ENCODE data around the gene NR2F2.

Gene NR2F2

DNA sequence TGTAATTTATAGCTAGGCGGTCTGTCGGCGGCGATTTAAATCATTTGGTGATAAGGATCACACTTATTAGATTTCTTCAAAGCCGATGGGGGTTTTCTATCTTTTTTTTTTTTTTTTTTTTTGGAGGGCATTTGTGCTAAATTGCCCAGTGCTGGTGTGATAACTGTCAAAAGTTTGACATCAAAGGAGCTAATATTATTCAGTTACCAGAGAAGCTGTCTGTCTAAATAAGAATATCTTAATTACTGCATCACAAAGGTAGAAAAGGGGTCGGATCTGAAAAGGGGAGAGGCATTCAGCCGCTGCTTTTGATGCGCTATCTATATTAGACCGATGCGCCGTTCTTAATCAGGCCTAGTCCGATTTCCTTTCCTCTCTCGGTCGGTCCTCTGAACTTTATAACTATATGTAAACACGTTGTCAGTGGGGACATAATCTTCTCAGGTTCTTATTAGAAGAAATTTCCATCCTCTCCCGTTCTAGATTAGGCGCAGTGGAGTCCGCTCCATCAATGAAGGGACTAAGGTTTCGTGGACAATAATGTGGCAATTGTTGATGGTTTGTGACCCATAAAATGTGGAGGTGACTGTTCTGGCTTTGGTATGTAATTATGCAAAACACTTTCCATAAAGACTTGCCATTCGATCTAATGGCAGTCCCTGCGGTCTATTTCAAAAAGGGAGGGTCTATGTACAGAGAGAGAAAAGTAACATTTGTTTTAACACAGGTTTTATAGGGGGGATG lies 31.7 kb downstream of the NR2F2 start:
- TF ChIP-seq, protein P1, sequence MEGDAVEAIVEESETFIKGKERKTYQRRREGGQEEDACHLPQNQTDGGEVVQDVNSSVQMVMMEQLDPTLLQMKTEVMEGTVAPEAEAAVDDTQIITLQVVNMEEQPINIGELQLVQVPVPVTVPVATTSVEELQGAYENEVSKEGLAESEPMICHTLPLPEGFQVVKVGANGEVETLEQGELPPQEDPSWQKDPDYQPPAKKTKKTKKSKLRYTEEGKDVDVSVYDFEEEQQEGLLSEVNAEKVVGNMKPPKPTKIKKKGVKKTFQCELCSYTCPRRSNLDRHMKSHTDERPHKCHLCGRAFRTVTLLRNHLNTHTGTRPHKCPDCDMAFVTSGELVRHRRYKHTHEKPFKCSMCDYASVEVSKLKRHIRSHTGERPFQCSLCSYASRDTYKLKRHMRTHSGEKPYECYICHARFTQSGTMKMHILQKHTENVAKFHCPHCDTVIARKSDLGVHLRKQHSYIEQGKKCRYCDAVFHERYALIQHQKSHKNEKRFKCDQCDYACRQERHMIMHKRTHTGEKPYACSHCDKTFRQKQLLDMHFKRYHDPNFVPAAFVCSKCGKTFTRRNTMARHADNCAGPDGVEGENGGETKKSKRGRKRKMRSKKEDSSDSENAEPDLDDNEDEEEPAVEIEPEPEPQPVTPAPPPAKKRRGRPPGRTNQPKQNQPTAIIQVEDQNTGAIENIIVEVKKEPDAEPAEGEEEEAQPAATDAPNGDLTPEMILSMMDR (IDR thresholded peaks at IDR 0.05; ENCODE audit: insufficient read depth, missing control alignments) = no peak
- DNase-seq (ENCODE audit: insufficient read length, low spot score) = no peak
- no peak for FAIRE-seq

DNA sequence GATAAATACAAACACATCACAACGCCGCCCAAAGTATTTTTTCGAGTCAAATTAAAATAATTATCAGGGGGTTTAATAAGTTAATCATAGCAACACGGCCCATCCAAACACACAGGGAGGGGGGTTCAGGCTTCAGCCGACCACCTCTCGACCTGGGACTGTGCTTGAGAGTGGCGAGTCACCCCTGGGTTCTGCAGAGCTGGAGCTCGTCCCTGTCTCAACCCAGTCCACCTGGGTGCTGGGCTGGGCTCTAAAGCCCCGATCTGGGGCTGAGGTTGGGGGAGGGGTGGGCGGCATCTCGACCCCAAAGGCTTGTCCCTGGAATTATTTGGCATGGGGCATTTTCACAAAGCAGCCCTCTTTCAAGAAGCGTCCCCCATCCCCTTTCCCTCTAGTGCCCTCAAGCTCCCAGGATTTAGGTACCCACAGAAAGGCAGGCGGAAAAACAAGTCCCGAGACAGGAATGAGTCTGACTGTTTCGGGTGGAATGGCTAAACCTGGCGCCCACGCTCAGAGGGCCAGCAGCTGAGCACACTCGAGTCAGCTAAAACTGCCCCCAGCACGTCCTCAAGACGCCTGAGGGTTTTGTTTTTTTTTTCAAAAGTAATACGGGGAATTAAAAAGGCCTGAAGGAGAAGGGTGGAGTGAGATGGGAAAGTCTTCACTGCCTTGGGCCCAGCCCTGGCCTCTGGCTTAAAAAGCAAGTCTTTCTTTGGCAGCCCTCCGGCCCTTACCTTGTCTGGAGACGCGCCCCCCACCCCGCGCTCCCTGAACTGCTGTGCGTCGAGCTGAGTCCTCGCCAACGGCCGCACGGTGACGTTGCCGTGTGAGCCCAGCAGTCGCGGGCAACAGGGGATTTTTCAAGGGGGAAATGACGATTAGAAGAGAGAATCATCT lies 32.5 kb downstream of the NR2F2 start:
- DNase-seq (ENCODE audit: insufficient read length, low spot score) (no peak), FAIRE-seq (no peak)
- TF ChIP-seq, protein P1 (IDR thresholded peaks at IDR 0.05; ENCODE audit: insufficient read depth, missing control alignments) = no peak

DNA sequence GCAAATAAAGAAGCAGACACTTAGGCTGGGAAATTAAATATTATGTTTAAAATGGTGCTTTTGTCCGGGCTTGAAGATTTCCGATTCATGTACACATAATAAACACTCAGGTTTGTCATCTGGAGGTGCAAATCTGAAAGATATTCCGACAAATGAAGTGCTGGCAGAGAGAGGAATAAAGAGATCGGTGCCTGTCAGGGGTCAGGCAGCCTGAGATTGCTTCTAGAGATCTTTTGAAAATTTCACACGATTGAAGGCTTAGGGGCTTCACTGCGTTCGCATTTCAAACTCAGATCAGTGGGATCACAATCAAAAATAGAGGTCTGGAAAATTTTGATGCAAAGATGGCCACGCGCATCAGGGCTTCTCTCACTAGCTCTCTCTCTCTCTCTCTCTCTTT lies 33.2 kb downstream of the NR2F2 start:
- TF ChIP-seq, protein P1 (IDR thresholded peaks at IDR 0.05; ENCODE audit: insufficient read depth, missing control alignments) = no peak
- FAIRE-seq = no peak
- no peak for DNase-seq (ENCODE audit: insufficient read length, low spot score)

DNA sequence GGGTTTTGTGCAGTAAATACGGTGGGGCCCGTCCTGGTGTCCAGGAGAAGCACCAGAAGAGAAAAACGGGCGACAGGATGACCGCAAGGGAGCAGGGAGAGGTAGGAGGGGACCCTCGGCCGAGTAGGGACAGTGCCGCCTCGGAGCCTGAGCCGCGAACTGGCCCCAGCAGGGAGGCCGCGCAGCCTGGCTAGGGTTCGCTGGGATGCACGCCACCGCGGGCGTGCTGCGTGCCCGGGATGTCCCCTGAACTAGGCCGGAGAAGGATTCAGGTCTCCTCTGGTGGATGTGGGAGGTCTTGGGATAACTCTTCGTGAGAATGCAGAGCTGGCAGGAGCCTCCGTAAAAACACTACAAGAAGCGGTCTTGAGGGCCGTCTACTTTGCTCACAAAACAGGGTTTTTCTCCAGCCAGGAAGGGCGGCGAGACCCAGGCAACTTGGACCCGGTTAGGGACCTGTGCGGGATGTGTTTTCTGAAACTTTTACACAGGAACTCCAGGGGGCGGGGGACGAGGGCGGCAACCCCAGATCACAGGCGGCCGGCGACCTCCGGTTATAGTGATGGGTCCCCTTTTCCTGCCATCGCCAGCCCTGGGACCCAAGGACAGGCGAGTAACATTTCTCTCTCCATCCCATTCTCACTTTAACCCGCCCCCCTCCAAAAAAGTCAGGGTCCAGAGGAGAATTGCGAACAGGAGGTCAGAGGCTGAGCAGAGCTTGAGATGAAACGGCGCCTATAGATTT lies 35.5 kb downstream of the NR2F2 start:
- TF ChIP-seq, protein P1 (IDR thresholded peaks at IDR 0.05; ENCODE audit: insufficient read depth, missing control alignments) = no peak
- FAIRE-seq (no peak), DNase-seq (ENCODE audit: insufficient read length, low spot score) (no peak)

DNA sequence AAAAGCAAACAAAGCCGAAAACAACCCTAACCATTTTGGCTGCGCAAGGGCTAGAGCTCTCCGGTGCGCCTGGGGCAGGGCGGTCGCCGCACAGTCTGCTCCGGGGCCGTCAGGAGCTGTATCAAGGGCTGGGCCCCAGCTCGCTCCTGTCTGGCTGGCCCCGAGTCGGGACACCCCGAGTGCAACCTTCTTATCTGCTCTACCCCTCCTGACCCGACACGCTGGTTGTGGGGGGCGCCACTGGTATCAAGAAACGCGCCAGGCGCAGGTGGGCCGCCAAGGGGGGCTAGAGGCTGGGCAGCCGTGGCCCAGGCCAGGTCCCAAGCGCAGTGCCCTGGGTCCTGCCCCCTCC lies 36.0 kb downstream of the NR2F2 start:
- no peak for DNase-seq (ENCODE audit: insufficient read length, low spot score)
- TF ChIP-seq, protein P1 (IDR thresholded peaks at IDR 0.05; ENCODE audit: insufficient read depth, missing control alignments) = no peak
- no peak for FAIRE-seq

DNA sequence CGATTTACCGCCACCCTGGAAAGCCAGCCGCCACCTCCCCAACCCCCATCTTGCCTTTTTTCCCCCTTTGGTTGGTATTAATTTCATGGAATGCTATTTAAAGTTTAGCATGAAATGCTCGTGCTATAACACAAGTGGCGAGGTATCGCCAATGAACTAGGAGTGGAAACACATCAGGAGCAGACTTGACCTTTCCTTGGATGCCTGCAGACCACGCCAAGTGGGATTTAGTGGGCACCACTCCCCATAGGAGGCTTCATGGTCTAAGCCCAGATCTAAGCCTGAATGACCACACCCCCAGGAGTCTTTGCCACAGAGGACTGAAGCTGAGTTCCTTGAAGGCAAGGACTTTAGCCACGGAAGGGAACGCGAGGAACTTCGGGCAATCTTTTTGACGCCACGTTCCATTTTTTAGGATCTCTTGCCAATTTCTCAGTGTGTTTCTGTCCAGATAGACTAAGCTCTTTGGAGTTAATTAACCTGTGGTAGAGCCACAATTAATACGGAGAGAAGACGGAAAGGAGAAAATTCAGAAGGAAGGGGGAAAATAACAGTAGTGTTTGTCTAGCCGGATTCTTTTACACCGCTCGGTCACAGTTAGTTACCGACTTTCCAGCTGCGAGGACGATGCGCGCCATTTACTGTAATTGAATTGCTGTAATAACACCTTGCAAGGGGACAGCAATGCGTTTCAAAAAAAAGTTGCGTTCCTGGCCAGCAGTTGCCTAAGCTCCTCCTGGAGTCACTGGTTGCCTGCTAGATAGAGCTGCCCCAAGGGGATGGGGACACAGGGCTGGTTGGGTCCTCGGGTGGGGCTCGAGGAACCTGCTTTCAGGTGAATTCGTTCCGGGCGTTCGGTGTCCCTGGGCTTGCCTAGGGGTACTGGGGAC lies 37.1 kb downstream of the NR2F2 start:
- DNase-seq (ENCODE audit: insufficient read length, low spot score) = no peak
- FAIRE-seq = no peak

More for the DNA sequence above, 37.1 kb downstream of the NR2F2 start:
- TF ChIP-seq, protein P1 (IDR thresholded peaks at IDR 0.05; ENCODE audit: insufficient read depth, missing control alignments) = no peak

Measured in D721Med (cell line).